GM18505 (cell line): ENCODE measurements around the gene GALNT12.
A peak's percentile ranks its signal among the peaks of the same experiment; 100 is the strongest.

ENCODE experiments used
- ATAC-seq: cut with Tn5 transposase; IDR thresholded peaks from one replicate; pipeline ENCODE4 v1.9.1; 2021; ENCODE audit not compliant: unreplicated experiment
- POLR2A ChIP-seq: IDR thresholded peaks from 4 replicates; pipeline ENCODE4 v1.6.1; 2011; ENCODE audit warnings: borderline replicate concordance; ENCODE audit not compliant: insufficient read depth, insufficient read length; ENCODE audit errors: extremely low read depth

The GALNT12 gene

DNA sequence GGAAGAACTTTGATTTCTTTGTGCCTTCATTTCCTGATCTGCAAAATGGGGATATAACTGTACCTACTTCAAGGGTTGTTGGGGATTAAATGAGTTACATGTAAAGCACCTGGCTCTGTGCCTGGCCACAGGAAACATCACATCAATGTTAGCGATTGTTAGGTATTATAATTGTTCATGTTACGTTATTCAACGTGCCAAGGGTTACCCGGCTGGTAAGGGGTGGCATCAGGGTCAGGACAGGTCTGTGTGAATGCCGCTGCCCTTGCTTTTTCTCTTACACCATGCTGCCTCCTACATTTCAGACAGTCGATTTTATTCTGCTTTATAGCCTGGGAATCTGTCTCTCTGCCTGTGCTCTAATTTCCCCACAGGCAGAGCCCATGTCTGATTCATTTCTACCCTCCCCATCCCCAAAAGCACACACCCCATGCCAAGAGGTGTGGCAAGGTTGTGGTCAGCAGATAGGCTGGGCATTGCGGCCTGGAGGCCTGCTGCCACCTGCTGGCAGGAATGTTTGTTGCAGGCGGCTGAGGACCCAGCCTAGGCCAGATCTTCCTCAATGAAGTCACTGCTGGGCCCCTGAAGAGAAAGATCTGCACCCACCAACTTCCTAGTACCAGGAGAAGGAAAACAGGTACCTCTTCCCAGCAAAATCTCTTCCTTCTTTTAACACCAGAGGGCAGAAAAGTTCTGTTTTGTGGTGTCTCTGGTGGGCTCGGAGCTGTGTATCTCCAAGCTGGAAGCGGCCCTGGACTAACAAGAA, 16.4 kb upstream of the GALNT12 start:
- no peak for TF ChIP-seq POLR2A
- no peak for ATAC-seq

DNA sequence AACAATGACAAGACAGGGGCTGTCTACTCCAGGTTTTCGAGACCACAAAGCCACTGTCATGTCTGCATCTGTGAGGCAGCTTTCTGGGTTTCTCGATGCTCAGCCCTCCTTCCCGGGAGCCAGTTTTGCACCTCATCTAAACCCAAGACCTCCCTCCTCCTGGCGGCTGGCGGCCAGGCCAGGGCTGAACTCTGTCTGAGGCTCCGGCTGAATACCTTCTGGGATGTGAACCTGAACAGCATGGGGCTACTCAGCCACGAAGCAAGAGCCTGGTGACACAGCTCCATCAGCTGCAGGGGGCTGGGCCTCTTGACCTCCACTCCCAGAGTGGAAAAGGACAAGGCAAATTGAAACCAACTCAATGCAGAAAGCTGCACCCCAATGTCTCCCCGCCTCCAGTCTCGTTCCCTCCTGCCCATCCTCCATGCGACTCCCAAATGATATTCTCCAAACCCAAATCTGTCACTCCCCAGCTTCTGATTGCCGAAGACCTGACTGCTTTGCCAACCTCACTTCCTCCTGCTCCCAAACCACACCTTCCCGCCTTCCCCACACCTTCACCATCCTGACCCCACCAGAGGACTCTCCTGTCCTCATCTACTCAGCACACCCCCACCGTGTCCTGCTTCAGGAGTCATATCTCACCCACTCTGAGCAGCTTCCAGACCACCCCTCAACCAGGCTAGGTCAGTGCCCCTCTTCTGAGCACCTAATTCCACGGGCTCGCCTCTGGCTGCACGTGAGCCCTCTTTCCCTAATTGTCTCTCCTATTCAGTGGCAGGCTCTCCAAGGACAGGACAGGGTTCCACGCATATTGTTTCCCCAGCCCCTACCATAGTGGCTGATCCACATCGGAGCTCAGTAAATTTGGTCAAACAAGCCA, 15.6 kb upstream of the GALNT12 start:
- TF ChIP-seq POLR2A = no peak
- no peak for ATAC-seq

DNA sequence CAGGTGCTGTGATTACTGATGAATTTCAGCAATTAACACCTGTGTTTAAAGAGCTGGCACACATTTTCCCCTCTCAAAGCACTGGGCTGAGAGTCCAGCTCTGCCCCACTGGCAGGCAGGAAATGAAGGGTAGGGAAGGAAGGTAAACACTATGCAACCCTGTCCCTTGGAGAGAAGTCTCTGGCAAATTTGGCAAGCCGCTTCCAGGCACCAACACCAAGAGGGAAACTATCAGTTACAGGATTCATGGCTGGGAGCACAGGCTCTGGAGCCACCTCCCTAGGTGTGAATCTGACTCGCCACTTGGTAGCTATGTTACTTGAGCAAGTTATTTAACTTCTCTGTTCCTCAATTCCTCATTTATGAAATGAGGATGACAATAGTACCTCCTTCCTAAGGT, 14.4 kb upstream of the GALNT12 start:
- ATAC-seq = no peak
- TF ChIP-seq POLR2A = no peak

DNA sequence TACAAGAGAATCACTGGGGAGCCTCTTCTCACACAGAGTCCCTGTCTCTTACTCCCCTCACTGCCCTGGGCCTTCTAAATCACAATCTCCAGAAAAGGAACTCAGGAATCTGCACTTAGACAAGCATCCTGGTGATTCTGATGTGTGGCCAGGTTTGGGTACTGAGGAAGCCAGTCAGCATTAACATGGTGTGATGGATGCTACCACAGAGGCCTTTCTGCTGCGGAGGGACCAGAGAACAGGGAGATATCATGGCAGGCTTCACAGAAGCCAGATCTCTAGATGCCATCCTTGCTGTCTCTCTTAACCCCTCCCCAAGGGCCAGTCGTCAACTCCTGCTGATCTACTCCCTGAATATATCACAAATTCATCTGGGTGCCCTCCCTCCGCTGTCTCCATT, 12.7 kb upstream of the GALNT12 start:
- no peak for ATAC-seq
- TF ChIP-seq POLR2A = no peak

DNA sequence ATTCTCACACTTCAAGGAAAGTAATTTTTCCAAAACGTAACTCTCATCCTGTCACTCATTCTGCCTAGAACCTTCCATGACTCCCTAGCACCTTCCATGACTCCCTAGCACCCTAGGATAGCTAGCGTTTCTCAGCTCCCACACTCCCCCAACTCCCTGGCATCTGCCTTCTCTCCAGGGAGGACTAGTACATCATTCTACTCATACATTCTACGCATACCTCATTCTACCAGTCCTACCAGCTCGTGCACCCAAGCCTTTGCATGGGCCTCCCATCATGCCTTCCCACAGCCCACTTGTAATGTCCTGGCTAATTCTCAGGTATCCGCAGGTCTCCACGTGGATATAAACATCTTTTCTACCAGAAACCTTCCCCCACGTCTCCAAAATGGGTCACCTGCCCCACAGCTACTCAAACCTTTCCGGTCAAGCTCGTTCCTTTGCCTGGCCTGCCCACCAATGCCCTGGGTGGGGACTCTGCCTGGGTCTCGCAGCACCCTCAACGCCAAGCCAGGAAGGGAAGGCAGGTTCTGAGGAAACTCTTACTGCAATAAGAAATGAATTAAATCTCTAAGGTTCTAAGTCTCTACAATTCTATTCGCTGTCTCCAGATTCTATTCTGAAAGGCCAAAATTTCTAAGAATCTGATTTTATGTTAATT, 12.0 kb upstream of the GALNT12 start:
- ATAC-seq = no peak

DNA sequence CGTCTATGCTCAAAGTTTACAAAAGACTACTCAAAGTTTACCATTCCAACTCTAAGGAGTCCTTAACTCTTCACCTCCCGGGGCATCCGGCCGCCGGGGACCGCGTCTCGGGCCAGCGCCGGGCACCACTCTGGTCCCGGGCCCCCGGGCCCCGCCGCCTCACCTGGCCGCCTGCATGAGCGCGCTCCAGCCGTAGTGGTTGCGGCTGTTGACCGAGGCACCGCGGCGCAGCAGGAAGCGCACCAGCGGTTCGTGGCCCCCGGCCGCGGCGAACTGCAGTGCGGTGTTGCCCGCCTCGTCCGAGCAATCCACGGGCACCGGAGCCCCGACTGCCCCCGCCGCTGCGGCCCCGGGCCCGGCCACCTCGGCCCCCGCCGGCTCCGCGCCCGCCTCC, 11.5 kb upstream of the GALNT12 start:
- ATAC-seq = peak; percentile 51

More for the DNA sequence above, 12.0 kb upstream of the GALNT12 start:
- no peak for TF ChIP-seq POLR2A

DNA sequence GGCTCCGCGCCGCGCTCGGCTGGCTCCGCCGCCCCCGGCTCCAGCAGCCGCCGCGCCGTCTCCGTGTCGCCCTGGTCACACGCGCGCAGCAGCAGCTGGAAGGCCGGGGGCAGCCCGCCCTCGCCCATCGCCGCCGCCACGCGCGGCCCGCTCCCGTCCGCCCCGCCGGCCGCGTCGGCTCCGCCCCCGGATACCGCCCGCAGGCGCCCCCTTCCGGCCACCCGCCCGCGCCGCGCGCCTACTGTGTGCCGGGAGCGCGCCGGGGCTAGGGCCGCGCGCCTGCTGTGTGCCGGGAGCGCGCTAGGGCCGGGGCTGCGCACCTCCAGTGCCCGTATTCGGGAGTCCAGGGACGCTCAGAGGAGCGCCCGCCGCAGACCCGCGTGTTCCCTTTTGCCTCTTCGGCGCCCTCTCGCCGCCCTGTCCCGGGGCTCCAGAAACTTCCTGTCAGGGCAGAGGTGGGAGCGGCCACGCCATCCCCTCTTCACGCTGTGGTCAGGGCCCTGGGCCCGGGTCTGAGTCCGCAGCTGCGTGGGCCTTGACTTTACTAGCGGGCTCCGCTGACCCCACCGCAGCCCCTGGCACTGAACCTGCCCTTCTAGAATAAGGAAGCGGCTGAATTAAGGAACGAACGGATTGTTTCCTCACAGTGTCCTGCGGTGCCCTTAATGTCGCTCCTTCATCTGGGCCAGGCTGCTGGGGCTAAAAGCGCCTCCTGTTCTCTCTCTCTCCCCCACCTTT, 10.9 kb upstream of the GALNT12 start, which contains the start of gene ANKS6:
ANKS6 (minus strand) TSS at position 192 of the 738 bp plus-strand sequence; CDS start at position 128, 64 bp downstream.
- TF ChIP-seq POLR2A = no peak
- peak; percentile 90 for ATAC-seq

More for the DNA sequence above, 11.5 kb upstream of the GALNT12 start:
- no peak for TF ChIP-seq POLR2A

DNA sequence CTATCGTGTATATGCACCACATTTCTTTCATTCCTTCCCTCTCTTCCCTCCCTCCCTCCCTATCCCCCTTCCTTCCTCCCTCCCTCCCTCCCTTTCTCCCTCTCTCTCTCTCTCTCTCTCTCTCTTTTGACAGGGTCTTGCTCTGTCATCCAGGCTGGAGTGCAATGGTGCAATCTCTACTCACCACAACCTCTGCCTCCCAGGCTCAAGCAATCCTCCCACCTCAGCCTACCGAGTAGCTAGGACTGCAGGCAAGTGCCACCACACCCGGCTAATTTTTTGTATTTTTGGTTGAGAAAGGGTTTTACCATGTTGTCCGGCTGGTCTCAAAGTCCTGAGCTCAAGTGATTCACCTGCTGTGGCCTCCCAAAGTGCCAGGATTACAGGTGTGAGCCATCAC, 10.0 kb upstream of the GALNT12 start:
- no peak for TF ChIP-seq POLR2A

DNA sequence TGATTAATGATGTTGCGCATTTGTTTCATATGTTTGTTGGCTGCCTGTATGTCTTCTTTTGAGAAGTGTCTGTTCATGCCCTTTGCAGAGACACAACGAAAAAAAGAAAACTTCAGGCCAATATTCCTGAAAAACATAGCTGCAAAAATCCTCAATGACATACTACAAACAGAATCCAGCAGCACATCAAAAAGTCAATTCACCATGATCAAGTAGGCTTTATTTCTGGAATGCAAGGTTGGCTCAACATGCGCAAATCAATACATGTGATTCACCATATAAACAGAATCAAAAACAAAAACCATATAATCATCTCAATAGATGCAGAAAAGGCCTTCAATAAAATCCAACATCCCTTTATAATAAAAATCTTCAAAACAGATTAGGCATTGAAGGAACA, 9.2 kb upstream of the GALNT12 start:
- no peak for TF ChIP-seq POLR2A
- no peak for ATAC-seq

More for the DNA sequence above, 10.0 kb upstream of the GALNT12 start:
- ATAC-seq = no peak

DNA sequence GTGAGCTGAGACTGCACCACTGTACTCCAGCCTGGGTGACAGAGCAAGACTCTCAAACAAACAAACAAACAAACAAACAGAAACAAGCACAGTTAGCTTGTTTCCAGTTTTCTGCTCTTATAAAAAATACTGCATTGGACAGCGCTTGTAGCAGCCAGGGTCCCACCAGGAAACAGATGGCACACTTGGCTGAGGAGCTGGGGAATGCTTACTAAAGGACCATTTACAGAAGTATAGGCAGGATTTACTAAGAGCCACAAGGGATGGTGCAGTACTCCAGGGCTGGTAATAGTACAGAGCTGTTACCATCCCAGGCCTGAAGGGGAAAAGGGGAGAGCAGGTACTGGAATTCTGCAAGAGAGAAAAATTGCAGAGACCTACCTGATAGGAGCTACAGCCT, 5.9 kb upstream of the GALNT12 start:
- TF ChIP-seq POLR2A = no peak
- no peak for ATAC-seq

DNA sequence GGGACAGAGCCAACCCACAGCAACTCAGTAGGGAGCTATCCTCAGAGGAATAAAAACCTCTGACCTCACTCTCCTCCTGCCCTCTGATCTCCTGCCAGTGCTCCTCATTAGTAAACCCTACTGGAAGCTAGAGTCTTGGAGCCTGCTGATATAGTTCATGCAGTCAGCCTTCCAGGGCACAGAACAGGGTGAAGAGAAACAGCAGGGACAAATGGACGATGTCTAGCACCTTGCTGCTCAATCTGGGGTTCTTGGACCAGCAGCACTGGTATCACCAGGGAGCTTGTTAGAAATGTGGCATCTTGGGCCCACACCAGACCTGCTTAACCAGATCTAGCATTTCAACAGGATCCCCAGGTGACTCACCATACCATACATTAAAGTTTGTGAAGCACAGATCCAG, 5.5 kb upstream of the GALNT12 start:
- no peak for TF ChIP-seq POLR2A
- no peak for ATAC-seq

DNA sequence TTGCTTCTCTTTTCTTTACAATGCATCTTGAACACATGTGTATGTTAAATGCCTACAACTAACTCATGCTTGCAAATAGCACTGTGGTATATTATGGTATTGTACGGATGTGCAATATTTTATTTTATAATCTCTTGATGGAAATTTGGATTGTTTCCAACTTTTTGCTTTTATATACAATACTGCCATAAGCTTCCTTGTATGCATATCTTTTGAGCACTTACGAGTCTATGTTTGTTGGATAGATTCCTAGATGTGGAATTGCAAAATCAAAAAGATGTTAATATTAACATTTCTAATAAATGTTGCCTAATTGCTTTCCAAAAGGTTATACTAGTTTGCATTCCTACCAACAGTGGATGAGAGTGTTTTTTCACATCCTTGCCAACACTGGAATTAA, 3.4 kb upstream of the GALNT12 start:
- TF ChIP-seq POLR2A = no peak
- no peak for ATAC-seq
